Activated naive CD4-positive, alpha-beta T cell treated with anti-CD3 and anti-CD28 coated beads, Interleukin-2, amount 10 ng/mL, durations not matched to agents 7 days and 5 days (primary cell): ENCODE data around the gene SSBP4.
A peak's percentile ranks its signal among the peaks of the same experiment; 100 is the strongest.

ENCODE experiments used
- CTCF ChIA-PET: fragments of 350-600 bp; sonication (Branson Sonifier 250); formaldehyde crosslinking; loops from one replicate; lab custom pipeline; 2021; ENCODE audit warnings: antibody characterized with exemption; lab: Charles Lee
- DNase-seq: peaks from one replicate; pipeline ENCODE4 v3.0.0-alpha.2; 2020
- H3K27ac Mint-ChIP-seq: one replicate; pipeline ENCODE4 v1.8.0; 2021; ENCODE audit warnings: mild to moderate bottlenecking, moderate library complexity, mixed read lengths
- H3K27me3 Mint-ChIP-seq: one replicate; pipeline ENCODE4 v1.8.0; 2021; ENCODE audit warnings: mild to moderate bottlenecking, mixed read lengths
- H3K36me3 Mint-ChIP-seq: one replicate; pipeline ENCODE4 v1.8.0; 2021; ENCODE audit warnings: mixed read lengths
- H3K4me1 Mint-ChIP-seq: one replicate; pipeline ENCODE4 v1.8.0; 2021; ENCODE audit warnings: mixed read lengths
- H3K4me3 Mint-ChIP-seq: one replicate; pipeline ENCODE4 v1.8.0; 2021; ENCODE audit warnings: mild to moderate bottlenecking, moderate library complexity, mixed read lengths
- H3K9me3 Mint-ChIP-seq: one replicate; pipeline ENCODE4 v1.8.0; 2021; ENCODE audit warnings: mixed read lengths

The SSBP4 gene

GRCh38 chr19:18473003-18473705 lies 54.0 kb downstream of the SSBP4 start:
- H3K4me3 Mint-ChIP-seq = no peak overlapping the region

GRCh38 chr19:18473706-18474087 lies 54.5 kb downstream of the SSBP4 start:
- no peaks in the 10 kb centered on the region for H3K9me3 Mint-ChIP-seq
- H3K4me3 Mint-ChIP-seq = no peak overlapping the region
- CTCF ChIA-PET = interaction anchor here (0.9 kb wide), 1 partner anchor 13 kb away, joined by 3 read pairs; no protein-coding TSS in a partner anchor
- no peaks in the 10 kb centered on the region for H3K27me3 Mint-ChIP-seq
- H3K27ac Mint-ChIP-seq = no peak overlapping the region
- DNase-seq = no peak
- peaks cover 6% of the 10 kb centered on the region for H3K36me3 Mint-ChIP-seq
- peaks cover 24% of the 10 kb centered on the region for H3K4me1 Mint-ChIP-seq

More at GRCh38 chr19:18473003-18473705, 54.0 kb downstream of the SSBP4 start:
- Mint-ChIP-seq H3K4me1 (peaks cover 18% of the 10 kb centered on the region), H3K27me3 (no peaks in the 10 kb centered on the region), H3K36me3 (peaks cover 6% of the 10 kb centered on the region), H3K27ac (no peak overlapping the region), H3K9me3 (no peaks in the 10 kb centered on the region)
- CTCF ChIA-PET = interaction anchor here (0.9 to 1.0 kb wide), 2 partner anchors 12 to 47 kb away, joined by 3 read pairs; no protein-coding TSS in a partner anchor
- no peak for DNase-seq

- Mint-ChIP-seq H3K4me1 (peaks cover 31% of the 10 kb centered on the region), H3K27me3 (no peaks in the 10 kb centered on the region), H3K27ac (peak overlapping the region; percentile 55), H3K9me3 (no peaks in the 10 kb centered on the region), H3K36me3 (peaks cover 6% of the 10 kb centered on the region), H3K4me3 (no peak overlapping the region)
- DNase-seq = no peak
- CTCF ChIA-PET = no interaction called here
These were observed 55.2 kb downstream of the SSBP4 start for GRCh38 chr19:18474366-18474887.

- DNase-seq = no peak
- H3K27me3 Mint-ChIP-seq = no peaks in the 10 kb centered on the region
- H3K4me3 Mint-ChIP-seq = no peak overlapping the region
- peaks cover 6% of the 10 kb centered on the region for H3K36me3 Mint-ChIP-seq
- H3K9me3 Mint-ChIP-seq = no peaks in the 10 kb centered on the region
- peak overlapping the region; percentile 55 for H3K27ac Mint-ChIP-seq
- H3K4me1 Mint-ChIP-seq = peaks cover 37% of the 10 kb centered on the region
- CTCF ChIA-PET = no interaction called here
These were observed 55.8 kb downstream of the SSBP4 start for GRCh38 chr19:18475004-18475453.

GRCh38 chr19:18475762-18476331 lies 56.6 kb downstream of the SSBP4 start:
- H3K36me3 Mint-ChIP-seq = peaks cover 6% of the 10 kb centered on the region

GRCh38 chr19:18476507-18477041 lies 57.4 kb downstream of the SSBP4 start:
- Mint-ChIP-seq H3K27ac (no peak overlapping the region), H3K4me1 (peaks cover 51% of the 10 kb centered on the region), H3K4me3 (no peak overlapping the region), H3K9me3 (no peaks in the 10 kb centered on the region), H3K36me3 (peaks cover 6% of the 10 kb centered on the region), H3K27me3 (no peaks in the 10 kb centered on the region)
- DNase-seq = no peak
- CTCF ChIA-PET = interaction anchor here (0.9 kb wide), 1 partner anchor 14 kb away, joined by 3 read pairs; no protein-coding TSS in a partner anchor

More at GRCh38 chr19:18475762-18476331, 56.6 kb downstream of the SSBP4 start:
- CTCF ChIA-PET = interaction anchor here (0.9 kb wide), 1 partner anchor 13 kb away, joined by 3 read pairs; no protein-coding TSS in a partner anchor
- Mint-ChIP-seq H3K4me3 (no peak overlapping the region), H3K27me3 (no peaks in the 10 kb centered on the region), H3K4me1 (peaks cover 44% of the 10 kb centered on the region), H3K9me3 (no peaks in the 10 kb centered on the region), H3K27ac (no peak overlapping the region)
- no peak for DNase-seq

GRCh38 chr19:18477042-18477779 lies 58.0 kb downstream of the SSBP4 start:
- Mint-ChIP-seq H3K27me3 (no peaks in the 10 kb centered on the region), H3K36me3 (peaks cover 1% of the 10 kb centered on the region), H3K4me3 (no peak overlapping the region), H3K27ac (no peak overlapping the region), H3K9me3 (no peaks in the 10 kb centered on the region), H3K4me1 (peaks cover 51% of the 10 kb centered on the region)
- DNase-seq = no peak
- CTCF ChIA-PET = no interaction called here

GRCh38 chr19:18477974-18478373 lies 58.8 kb downstream of the SSBP4 start:
- H3K27me3 Mint-ChIP-seq = no peaks in the 10 kb centered on the region
- peaks cover 53% of the 10 kb centered on the region for H3K4me1 Mint-ChIP-seq
- peak overlapping the region; percentile 62 for H3K27ac Mint-ChIP-seq
- H3K9me3 Mint-ChIP-seq = no peaks in the 10 kb centered on the region
- H3K36me3 Mint-ChIP-seq = peaks cover 1% of the 10 kb centered on the region
- DNase-seq = no peak
- CTCF ChIA-PET = no interaction called here
- no peak overlapping the region for H3K4me3 Mint-ChIP-seq

- peak overlapping the region; percentile 80 for H3K27ac Mint-ChIP-seq
- H3K4me3 Mint-ChIP-seq = peak overlapping the region; percentile 35
- peaks cover 54% of the 10 kb centered on the region for H3K4me1 Mint-ChIP-seq
- CTCF ChIA-PET = interaction anchor here (2.0 kb wide), 1 partner anchor 28 kb away, joined by 4 read pairs; no protein-coding TSS in a partner anchor
- no peaks in the 10 kb centered on the region for H3K9me3 Mint-ChIP-seq
- DNase-seq = peak; percentile 61
- H3K36me3 Mint-ChIP-seq = peaks cover 1% of the 10 kb centered on the region
- H3K27me3 Mint-ChIP-seq = no peaks in the 10 kb centered on the region
These were observed 59.5 kb downstream of the SSBP4 start for GRCh38 chr19:18478545-18479311.

- H3K27me3 Mint-ChIP-seq = no peaks in the 10 kb centered on the region
- H3K9me3 Mint-ChIP-seq = no peaks in the 10 kb centered on the region
- no peak overlapping the region for H3K27ac Mint-ChIP-seq
- H3K36me3 Mint-ChIP-seq = peaks cover 1% of the 10 kb centered on the region
- H3K4me1 Mint-ChIP-seq = peaks cover 56% of the 10 kb centered on the region
- no peak overlapping the region for H3K4me3 Mint-ChIP-seq
- CTCF ChIA-PET = interaction anchor here (1.5 to 2.0 kb wide), 2 partner anchors 9 to 29 kb away, joined by 4 read pairs; no protein-coding TSS in a partner anchor
- no peak for DNase-seq
These were observed 61.0 kb downstream of the SSBP4 start for GRCh38 chr19:18480006-18480691.

- Mint-ChIP-seq H3K27me3 (no peaks in the 10 kb centered on the region), H3K4me3 (no peak overlapping the region), H3K9me3 (no peaks in the 10 kb centered on the region), H3K27ac (peak overlapping the region; percentile 11), H3K4me1 (peaks cover 52% of the 10 kb centered on the region), H3K36me3 (peaks cover 1% of the 10 kb centered on the region)
- DNase-seq = no peak
- CTCF ChIA-PET = interaction anchor here (1.0 to 2.5 kb wide), 5 partner anchors 11 to 38 kb away, joined by 3 to 5 read pairs (median 3); no protein-coding TSS in a partner anchor
These were observed 62.5 kb downstream of the SSBP4 start for GRCh38 chr19:18481505-18482222.
